ENCODE measurements around the gene TENM4.

The TENM4 gene

GRCh38 chr11:78630561-78631303 lies 810.1 kb downstream of the TENM4 start:
- CTCF ChIA-PET: no interaction called here

GRCh38 chr11:78630155-78630554 lies 810.7 kb downstream of the TENM4 start:
- ChIA-PET POLR2A (no interaction called here), CTCF (interaction anchor here (1.4 kb wide), 1 partner anchor 15 kb away, joined by 4 read pairs; no protein-coding TSS in a partner anchor)
- H3K4me3 ChIP-seq (ENCODE audit: low read depth, low read length): no peak overlapping the region
- DNase-seq (ENCODE audit: low read depth, low spot score): no peak
- TF ChIP-seq CTCF (IDR thresholded peaks at IDR 0.05; ENCODE audit: insufficient read depth, low read length, missing control alignments): no peak

More at GRCh38 chr11:78630561-78631303, 810.1 kb downstream of the TENM4 start:
- no peak for TF ChIP-seq CTCF (IDR thresholded peaks at IDR 0.05; ENCODE audit: insufficient read depth, low read length, missing control alignments)
- no peak overlapping the region for H3K4me3 ChIP-seq (ENCODE audit: low read depth, low read length)
- POLR2A ChIA-PET: no interaction called here
- DNase-seq (ENCODE audit: low read depth, low spot score): no peak

GRCh38 chr11:78622666-78623065 lies 818.2 kb downstream of the TENM4 start:
- TF ChIP-seq CTCF (IDR thresholded peaks at IDR 0.05; ENCODE audit: insufficient read depth, low read length, missing control alignments): no peak
- no peak overlapping the region for H3K4me3 ChIP-seq (ENCODE audit: low read depth, low read length)

GRCh38 chr11:78620159-78620558 lies 820.7 kb downstream of the TENM4 start:
- POLR2A ChIA-PET: no interaction called here
- TF ChIP-seq CTCF (IDR thresholded peaks at IDR 0.05; ENCODE audit: insufficient read depth, low read length, missing control alignments): no peak
- CTCF ChIA-PET: no interaction called here
- no peak for DNase-seq (ENCODE audit: low read depth, low spot score)
- no peak overlapping the region for H3K4me3 ChIP-seq (ENCODE audit: low read depth, low read length)

More at GRCh38 chr11:78622666-78623065, 818.2 kb downstream of the TENM4 start:
- ChIA-PET POLR2A (no interaction called here), CTCF (no interaction called here)
- DNase-seq (ENCODE audit: low read depth, low spot score): no peak

GRCh38 chr11:78615724-78616123 lies 825.1 kb downstream of the TENM4 start:
- no peak overlapping the region for H3K4me3 ChIP-seq (ENCODE audit: low read depth, low read length)
- DNase-seq (ENCODE audit: low read depth, low spot score): no peak
- no peak for TF ChIP-seq CTCF (IDR thresholded peaks at IDR 0.05; ENCODE audit: insufficient read depth, low read length, missing control alignments)
- ChIA-PET POLR2A (no interaction called here), CTCF (no interaction called here)

GRCh38 chr11:78613378-78613813 lies 827.4 kb downstream of the TENM4 start:
- TF ChIP-seq CTCF (IDR thresholded peaks at IDR 0.05; ENCODE audit: insufficient read depth, low read length, missing control alignments): no peak
- ChIA-PET CTCF (no interaction called here), POLR2A (no interaction called here)
- no peak for DNase-seq (ENCODE audit: low read depth, low spot score)
- no peak overlapping the region for H3K4me3 ChIP-seq (ENCODE audit: low read depth, low read length)
